Immature natural killer cell (primary cell): ENCODE data around the gene THRB. TPM values are rescaled to one million over a fixed set of nuclear protein-coding genes. Genes with fewer than 3 reads are reported as not detected.

Experiments used
- DNase-seq, 3 donors: peaks; one replicate each; pipeline ENCODE4 v3.0.0; 2022; ENCODE audit warnings: mixed read lengths in 1 of 3
- H3K27ac Mint-ChIP-seq, 6 donors: one replicate each; pipeline ENCODE4 v1.8.0; 2020; ENCODE audit warnings: mixed read lengths in 6 of 6, mild to moderate bottlenecking in 5 of 6, inconsistent platforms in 4 of 6, moderate library complexity in 3 of 6
- H3K27me3 Mint-ChIP-seq, 3 donors: one replicate each; pipeline ENCODE4 v1.8.0; 2020 to 2021; ENCODE audit warnings: low read depth in 3 of 3, mild to moderate bottlenecking in 3 of 3, mixed read lengths in 3 of 3, moderate library complexity in 3 of 3, inconsistent platforms in 1 of 3
- H3K36me3 Mint-ChIP-seq, 3 donors: one replicate each; pipeline ENCODE4 v1.8.0; 2020; ENCODE audit warnings: mixed read lengths in 3 of 3, inconsistent platforms in 2 of 3, mild to moderate bottlenecking in 2 of 3
- H3K4me1 Mint-ChIP-seq, 2 donors: one replicate each; pipeline ENCODE4 v1.8.0; 2020; ENCODE audit warnings: inconsistent platforms in 2 of 2, mild to moderate bottlenecking in 2 of 2, mixed read lengths in 2 of 2, moderate library complexity in 1 of 2
- H3K4me3 Mint-ChIP-seq, 5 donors: one replicate each; pipeline ENCODE4 v1.8.0; 2020; ENCODE audit warnings: mild to moderate bottlenecking in 5 of 5, mixed read lengths in 5 of 5, inconsistent platforms in 3 of 5, moderate library complexity in 3 of 5
- H3K9me3 Mint-ChIP-seq, 6 donors: one replicate each; pipeline ENCODE4 v1.8.0; 2020; ENCODE audit warnings: mild to moderate bottlenecking in 6 of 6, mixed read lengths in 6 of 6, inconsistent platforms in 4 of 6, moderate library complexity in 3 of 6
- polyA plus RNA-seq, 3 donors: library from polyadenylated mRNA; unstranded; fragments of 300-500 nt; fragmentation: Illumina TruSeq; gene quantifications; one replicate each; pipeline ENCODE4 v1.2.3, GENCODE V29; 2021

THRB gene
- polyA plus RNA-seq, 3 donors from 2014 or later: not detected

GRCh38 chr3:24493746-24494617 lies 668 bp downstream of the THRB start:
- Mint-ChIP-seq H3K4me3 (peak overlapping the region in 2 of 5 donors; percentile 50 to 55), H3K27ac (no peak overlapping the region)

GRCh38 chr3:24492971-24493551 lies 1.6 kb downstream of the THRB start:
- Mint-ChIP-seq H3K4me3 (no peak overlapping the region), H3K36me3 (peaks cover 0 to 3% (median 0%) of the 10 kb centered on the region in 3 donors), H3K9me3 (peaks cover 0 to 11% (median 2%) of the 10 kb centered on the region in 6 donors), H3K4me1 (peaks cover 1 to 6% of the 10 kb centered on the region in 2 donors), H3K27ac (no peak overlapping the region), H3K27me3 (peaks cover 2 to 27% (median 4%) of the 10 kb centered on the region in 3 donors)
- DNase-seq: no peak

More at GRCh38 chr3:24493746-24494617, 668 bp downstream of the THRB start:
- Mint-ChIP-seq H3K27me3 (peaks cover 2 to 27% (median 4%) of the 10 kb centered on the region in 3 donors), H3K36me3 (peaks cover 0 to 3% (median 0%) of the 10 kb centered on the region in 3 donors), H3K4me1 (peaks cover 1 to 6% of the 10 kb centered on the region in 2 donors), H3K9me3 (peaks cover 0 to 11% (median 2%) of the 10 kb centered on the region in 6 donors)
- no peak for DNase-seq

- DNase-seq: no peak
- Mint-ChIP-seq H3K4me3 (no peak overlapping the region), H3K36me3 (no peaks in the 10 kb centered on the region), H3K27ac (no peak overlapping the region), H3K27me3 (peaks cover 0 to 17% (median 5%) of the 10 kb centered on the region in 3 donors), H3K9me3 (peaks cover 0 to 6% (median 1%) of the 10 kb centered on the region in 6 donors), H3K4me1 (peaks cover 0 to 1% of the 10 kb centered on the region in 2 donors)
These were observed 4.5 kb downstream of the THRB start for GRCh38 chr3:24490151-24490550.

- H3K4me3 Mint-ChIP-seq: no peak overlapping the region
- H3K27ac Mint-ChIP-seq: no peak overlapping the region
- no peaks in the 10 kb centered on the region for H3K4me1 Mint-ChIP-seq
- peaks cover 0 to 6% (median 2%) of the 10 kb centered on the region in 6 donors for H3K9me3 Mint-ChIP-seq
- DNase-seq: no peak
- H3K27me3 Mint-ChIP-seq: peaks cover 0 to 8% (median 5%) of the 10 kb centered on the region in 3 donors
- H3K36me3 Mint-ChIP-seq: no peaks in the 10 kb centered on the region
These were observed 7.1 kb downstream of the THRB start for GRCh38 chr3:24487325-24488262.

GRCh38 chr3:24485511-24485910 lies 9.1 kb downstream of the THRB start:
- peaks cover 0 to 5% (median under 1%) of the 10 kb centered on the region in 6 donors for H3K9me3 Mint-ChIP-seq
- H3K4me3 Mint-ChIP-seq: no peak overlapping the region
- no peak for DNase-seq
- no peak overlapping the region for H3K27ac Mint-ChIP-seq
- no peaks in the 10 kb centered on the region for H3K4me1 Mint-ChIP-seq
- no peaks in the 10 kb centered on the region for H3K36me3 Mint-ChIP-seq
- peaks cover 0 to 3% (median 2%) of the 10 kb centered on the region in 3 donors for H3K27me3 Mint-ChIP-seq

GRCh38 chr3:24483873-24484272 lies 10.8 kb downstream of the THRB start:
- Mint-ChIP-seq H3K9me3 (peaks cover 0 to 12% (median under 1%) of the 10 kb centered on the region in 6 donors), H3K27me3 (peaks cover 0 to 3% (median 2%) of the 10 kb centered on the region in 3 donors), H3K4me3 (no peak overlapping the region), H3K4me1 (no peaks in the 10 kb centered on the region), H3K36me3 (no peaks in the 10 kb centered on the region), H3K27ac (no peak overlapping the region)
- no peak for DNase-seq

GRCh38 chr3:24482096-24482705 lies 12.4 kb downstream of the THRB start:
- H3K4me3 Mint-ChIP-seq: no peak overlapping the region
- no peak for DNase-seq
- no peaks in the 10 kb centered on the region for H3K36me3 Mint-ChIP-seq
- H3K9me3 Mint-ChIP-seq: peaks cover 0 to 12% (median 2%) of the 10 kb centered on the region in 6 donors
- H3K27ac Mint-ChIP-seq: no peak overlapping the region
- peaks cover 2 to 4% (median 3%) of the 10 kb centered on the region in 3 donors for H3K27me3 Mint-ChIP-seq
- no peaks in the 10 kb centered on the region for H3K4me1 Mint-ChIP-seq

- Mint-ChIP-seq H3K36me3 (no peaks in the 10 kb centered on the region), H3K4me1 (no peaks in the 10 kb centered on the region), H3K27ac (no peak overlapping the region), H3K4me3 (no peak overlapping the region), H3K9me3 (peaks cover 0 to 12% (median under 1%) of the 10 kb centered on the region in 6 donors), H3K27me3 (peaks cover 2 to 4% (median 2%) of the 10 kb centered on the region in 3 donors)
- DNase-seq: no peak
These were observed 13.5 kb downstream of the THRB start for GRCh38 chr3:24481193-24481592.

GRCh38 chr3:24480497-24480896 lies 14.2 kb downstream of the THRB start:
- Mint-ChIP-seq H3K4me1 (no peaks in the 10 kb centered on the region), H3K36me3 (no peaks in the 10 kb centered on the region), H3K9me3 (peaks cover 0 to 12% (median under 1%) of the 10 kb centered on the region in 6 donors), H3K27me3 (peaks cover 2 to 4% (median 2%) of the 10 kb centered on the region in 3 donors), H3K27ac (no peak overlapping the region), H3K4me3 (no peak overlapping the region)
- DNase-seq: no peak

GRCh38 chr3:24479816-24480215 lies 14.8 kb downstream of the THRB start:
- no peak overlapping the region for H3K4me3 Mint-ChIP-seq
- H3K27me3 Mint-ChIP-seq: peaks cover 2 to 4% (median 2%) of the 10 kb centered on the region in 3 donors
- H3K9me3 Mint-ChIP-seq: peaks cover 0 to 9% (median under 1%) of the 10 kb centered on the region in 6 donors
- H3K27ac Mint-ChIP-seq: no peak overlapping the region
- no peak for DNase-seq
- no peaks in the 10 kb centered on the region for H3K4me1 Mint-ChIP-seq
- H3K36me3 Mint-ChIP-seq: no peaks in the 10 kb centered on the region

- DNase-seq: no peak
- Mint-ChIP-seq H3K9me3 (peaks cover 0 to 8% (median under 1%) of the 10 kb centered on the region in 6 donors), H3K4me1 (no peaks in the 10 kb centered on the region), H3K27ac (no peak overlapping the region), H3K4me3 (no peak overlapping the region), H3K36me3 (no peaks in the 10 kb centered on the region), H3K27me3 (peaks cover 0 to 4% (median 0%) of the 10 kb centered on the region in 3 donors)
These were observed 17.6 kb downstream of the THRB start for GRCh38 chr3:24476871-24477656.

GRCh38 chr3:24475925-24476324 lies 18.7 kb downstream of the THRB start:
- no peak overlapping the region for H3K27ac Mint-ChIP-seq
- peaks cover 0 to 8% (median 1%) of the 10 kb centered on the region in 6 donors for H3K9me3 Mint-ChIP-seq
- H3K36me3 Mint-ChIP-seq: no peaks in the 10 kb centered on the region
- no peak for DNase-seq
- H3K27me3 Mint-ChIP-seq: peaks cover 0 to 4% (median 1%) of the 10 kb centered on the region in 3 donors
- no peaks in the 10 kb centered on the region for H3K4me1 Mint-ChIP-seq
- no peak overlapping the region for H3K4me3 Mint-ChIP-seq
